ENCODE data around the gene MCRIP2.
A peak's percentile ranks its signal among the peaks of the same experiment; 100 is the strongest.

Gene MCRIP2

GRCh38 chr16:683396-684070 is 41.9 kb downstream of the MCRIP2 start:
- TF ChIP-seq ZFX (IDR thresholded peaks at IDR 0.05) (peak; percentile 83), CTCF (conservative IDR thresholded peaks at IDR 0.05) (no peak)
- peak overlapping the region; percentile 94 for H3K27ac ChIP-seq

GRCh38 chr16:684071-684794 is 42.6 kb downstream of the MCRIP2 start, which contains the start of gene JMJD8:
JMJD8 (minus strand) TSS chr16:684334; CDS start chr16:684319, 15 bp downstream.
- H3K27ac ChIP-seq: peak within 1 kb of the TSS; percentile 94
- TF ChIP-seq CTCF (conservative IDR thresholded peaks at IDR 0.05) (no peak), ZFX (IDR thresholded peaks at IDR 0.05) (peak; percentile 67)

- H3K27ac ChIP-seq: peak overlapping the region; percentile 94
- no peak for TF ChIP-seq ZFX (IDR thresholded peaks at IDR 0.05)
- no peak for TF ChIP-seq CTCF (conservative IDR thresholded peaks at IDR 0.05)
Measured at GRCh38 chr16:684961-685696, 43.5 kb downstream of the MCRIP2 start.

GRCh38 chr16:685967-686366 is 44.3 kb downstream of the MCRIP2 start:
- peak overlapping the region; percentile 94 for H3K27ac ChIP-seq
- TF ChIP-seq CTCF (conservative IDR thresholded peaks at IDR 0.05) (peak; percentile 78), ZFX (IDR thresholded peaks at IDR 0.05) (no peak)

GRCh38 chr16:686459-687260 is 45.0 kb downstream of the MCRIP2 start:
- H3K27ac ChIP-seq: no peak overlapping the region
- TF ChIP-seq ZFX (IDR thresholded peaks at IDR 0.05) (no peak), CTCF (conservative IDR thresholded peaks at IDR 0.05) (no peak)

GRCh38 chr16:687499-687898 is 45.9 kb downstream of the MCRIP2 start:
- H3K27ac ChIP-seq: no peak overlapping the region
- TF ChIP-seq ZFX (IDR thresholded peaks at IDR 0.05) (no peak), CTCF (conservative IDR thresholded peaks at IDR 0.05) (no peak)

All from C4-2B (cell line).